Suprapubic skin (tissue), 3 donors: ENCODE measurements around the gene NTM.

ENCODE experiments used
- EP300 ChIP-seq: sonication (generic); formaldehyde crosslinking; IDR thresholded peaks from one replicate; pipeline ENCODE4 v1.6.1; 2017; ENCODE audit warnings: antibody characterized with exemption
- TF ChIP-seq, protein P1 (sequence below), 2 donors: fragments of 200-600 bp in 1 of 2; fragments of 450-650 bp in 1 of 2; sonication (generic) in 1 of 2; IDR thresholded peaks; one replicate each; pipeline ENCODE4 v1.5.1; 2016 to 2019; ENCODE audit warnings: antibody characterized with exemption in 2 of 2, mild to moderate bottlenecking in 1 of 2, moderate library complexity in 1 of 2

DNA sequence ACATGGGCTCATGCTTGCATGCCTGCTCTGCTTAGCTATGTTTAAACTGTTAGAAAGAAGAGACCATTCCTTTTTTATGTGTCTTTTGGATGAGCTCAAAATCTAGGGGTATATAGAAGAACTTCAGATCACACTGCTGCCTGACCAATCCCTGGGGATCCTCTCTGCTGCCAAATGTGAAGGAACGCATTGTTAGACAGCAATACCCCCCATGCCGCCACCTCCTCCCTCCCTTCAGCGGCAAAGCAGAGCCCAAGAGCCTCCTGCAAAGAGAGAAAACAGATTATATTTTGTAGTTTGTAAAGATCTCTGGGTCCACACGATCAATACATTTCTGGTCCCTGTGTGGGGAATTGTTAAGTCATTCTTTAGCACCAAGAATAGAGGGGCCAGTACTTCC is 677.6 kb downstream of the NTM start:
- TF ChIP-seq, protein P1, sequence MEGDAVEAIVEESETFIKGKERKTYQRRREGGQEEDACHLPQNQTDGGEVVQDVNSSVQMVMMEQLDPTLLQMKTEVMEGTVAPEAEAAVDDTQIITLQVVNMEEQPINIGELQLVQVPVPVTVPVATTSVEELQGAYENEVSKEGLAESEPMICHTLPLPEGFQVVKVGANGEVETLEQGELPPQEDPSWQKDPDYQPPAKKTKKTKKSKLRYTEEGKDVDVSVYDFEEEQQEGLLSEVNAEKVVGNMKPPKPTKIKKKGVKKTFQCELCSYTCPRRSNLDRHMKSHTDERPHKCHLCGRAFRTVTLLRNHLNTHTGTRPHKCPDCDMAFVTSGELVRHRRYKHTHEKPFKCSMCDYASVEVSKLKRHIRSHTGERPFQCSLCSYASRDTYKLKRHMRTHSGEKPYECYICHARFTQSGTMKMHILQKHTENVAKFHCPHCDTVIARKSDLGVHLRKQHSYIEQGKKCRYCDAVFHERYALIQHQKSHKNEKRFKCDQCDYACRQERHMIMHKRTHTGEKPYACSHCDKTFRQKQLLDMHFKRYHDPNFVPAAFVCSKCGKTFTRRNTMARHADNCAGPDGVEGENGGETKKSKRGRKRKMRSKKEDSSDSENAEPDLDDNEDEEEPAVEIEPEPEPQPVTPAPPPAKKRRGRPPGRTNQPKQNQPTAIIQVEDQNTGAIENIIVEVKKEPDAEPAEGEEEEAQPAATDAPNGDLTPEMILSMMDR (IDR thresholded peaks at IDR 0.05), result no peak
- TF ChIP-seq EP300, result no peak
